GM12878 (cell line): ENCODE results near the gene SNRPD3. TPM values are rescaled to one million over a fixed set of nuclear protein-coding genes. Genes with fewer than 3 reads are reported as not detected.

Experiments
- BCL11A ChIP-seq: IDR thresholded peaks from 2 replicates; pipeline ENCODE4 v1.6.1; 2011; ENCODE audit warnings: low read depth, low read length
- BHLHE40 ChIP-seq, 2 experiments: fragments of 450-650 bp in 1 of 2; IDR thresholded peaks; 2 replicates each; pipeline ENCODE4 v1.6.1; 2011 to 2017; ENCODE audit warnings: low read depth in 2 of 2, borderline replicate concordance in 1 of 2, improper control_type of control experiment in 1 of 2, low read length in 1 of 2, mild to moderate bottlenecking in 1 of 2
- EED ChIP-seq: sonication (generic); IDR thresholded peaks from 2 replicates; pipeline ENCODE4 v1.6.1; 2016; ENCODE audit warnings: antibody characterized with exemption, low read depth
- FOS ChIP-seq: IDR thresholded peaks from 3 replicates; pipeline ENCODE4 v1.6.1; 2011; ENCODE audit warnings: borderline replicate concordance; ENCODE audit not compliant: insufficient read length; ENCODE audit errors: extremely low read depth
- IKZF2 ChIP-seq, 2 experiments: fragments of 450-650 bp; IDR thresholded peaks; 2 replicates each; pipeline ENCODE4 v1.6.1; 2017; ENCODE audit warnings: mild to moderate bottlenecking in 2 of 2, moderate library complexity in 2 of 2
- IRF4 ChIP-seq: IDR thresholded peaks from 2 replicates; pipeline ENCODE4 v1.6.1; 2011; ENCODE audit warnings: low read depth, low read length
- JUND ChIP-seq: IDR thresholded peaks from 2 replicates; pipeline ENCODE4 v1.6.1; 2012; ENCODE audit warnings: low read depth, mild to moderate bottlenecking, low read length, improper control_type of control experiment, moderate library complexity
- LARP7 ChIP-seq: fragments of 450-650 bp; IDR thresholded peaks from 2 replicates; pipeline ENCODE4 v1.6.1; 2017; ENCODE audit warnings: mild to moderate bottlenecking
- MEF2B ChIP-seq: fragments of 450-650 bp; IDR thresholded peaks from 2 replicates; pipeline ENCODE4 v1.6.1; 2018; ENCODE audit warnings: mild to moderate bottlenecking, moderate library complexity; ENCODE audit not compliant: partially characterized antibody, poor library complexity, severe bottlenecking
- NRF1 ChIP-seq: conservative IDR thresholded peaks from 2 replicates; pipeline ENCODE4 v1.6.1; 2011; ENCODE audit warnings: mild to moderate bottlenecking, low read depth, low read length, improper control_type of control experiment
- POU2F2 ChIP-seq: IDR thresholded peaks from 3 replicates; pipeline ENCODE4 v1.6.1; 2011; ENCODE audit warnings: low read depth, mild to moderate bottlenecking, low read length, borderline replicate concordance
- RELA ChIP-seq: fragments of 450-650 bp; IDR thresholded peaks from 2 replicates; pipeline ENCODE4 v1.8.0; 2014; ENCODE audit warnings: borderline replicate concordance; ENCODE audit not compliant: partially characterized antibody
- SPI1 ChIP-seq: IDR thresholded peaks from 2 replicates; pipeline ENCODE4 v1.6.1; 2011; ENCODE audit warnings: low read depth, mild to moderate bottlenecking, low read length, moderate library complexity, borderline replicate concordance; ENCODE audit not compliant: insufficient read depth
- polyA plus RNA-seq, 11 experiments: library from polyadenylated mRNA; depleted of rRNA in 4 of 11; unstranded in 6 of 11; stranded (reverse) in 5 of 11; fragments of >200 nt; fragmentation: Nextera tagmentation in 4 of 11; fragmentation: Illumina TruSeq in 1 of 11; extraction: Ambion mirVana in 4 of 11; extraction: Trizol in 1 of 11; gene quantifications; 1 replicate in 1 of 11; 2 replicates in 10 of 11; pipeline versions ENCODE4 v1.2.1 to v1.2.3, GENCODE V29; 2011 to 2016; ENCODE audit warnings: inconsistent platforms in 2 of 11, missing spikeins in 2 of 11, low read depth in 1 of 11
- total RNA-seq, 4 experiments: library from RNA; depleted of rRNA in 3 of 4; stranded (reverse); fragments of >200 nt in 3 of 4; fragmentation: Illumina TruSeq in 1 of 4; extraction: Trizol in 1 of 4; gene quantifications; 2 replicates each; pipeline versions ENCODE4 v1.2.1 to v1.2.3, GENCODE V29; 2013 to 2021
- TF ChIP-seq, protein P1 (sequence below): fragments of 450-650 bp; IDR thresholded peaks from 2 replicates; pipeline ENCODE4 v1.6.1; 2017; ENCODE audit warnings: mild to moderate bottlenecking, moderate library complexity

SNRPD3 gene
- total and polyA plus RNA-seq, 10 of the 15 experiments (the other 5 are each of a cell fraction or from before 2014, with no cell fraction given) = 112 to 324 (median 242) TPM

DNA sequence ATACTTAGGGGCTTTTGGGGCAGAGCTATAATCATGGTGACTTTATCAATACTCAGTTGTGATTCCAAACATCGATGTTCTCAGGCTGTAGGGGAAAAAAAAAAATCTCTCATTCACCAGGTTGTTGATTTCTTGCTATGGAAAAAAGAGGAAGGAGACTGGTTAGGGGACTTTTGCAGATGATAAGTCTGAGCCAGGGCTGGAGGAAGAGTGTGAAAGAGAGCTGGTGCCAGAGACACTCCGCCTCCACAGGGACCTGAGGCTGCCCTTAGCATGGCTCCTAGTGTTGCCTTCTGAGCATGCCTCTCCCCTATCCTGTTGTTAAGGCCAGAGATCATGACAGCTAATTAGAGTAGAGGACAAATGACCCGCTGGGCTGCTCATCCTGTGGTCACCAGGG lies 43.8 kb upstream of the SNRPD3 start (continued):
- 0 out of 2 replicates have a peak, but pooled peaks have one; percentile 19 for TF ChIP-seq EED
- no peak for TF ChIP-seq IRF4
- TF ChIP-seq POU2F2 = no peak
- TF ChIP-seq LARP7 = no peak
- TF ChIP-seq, protein P1, sequence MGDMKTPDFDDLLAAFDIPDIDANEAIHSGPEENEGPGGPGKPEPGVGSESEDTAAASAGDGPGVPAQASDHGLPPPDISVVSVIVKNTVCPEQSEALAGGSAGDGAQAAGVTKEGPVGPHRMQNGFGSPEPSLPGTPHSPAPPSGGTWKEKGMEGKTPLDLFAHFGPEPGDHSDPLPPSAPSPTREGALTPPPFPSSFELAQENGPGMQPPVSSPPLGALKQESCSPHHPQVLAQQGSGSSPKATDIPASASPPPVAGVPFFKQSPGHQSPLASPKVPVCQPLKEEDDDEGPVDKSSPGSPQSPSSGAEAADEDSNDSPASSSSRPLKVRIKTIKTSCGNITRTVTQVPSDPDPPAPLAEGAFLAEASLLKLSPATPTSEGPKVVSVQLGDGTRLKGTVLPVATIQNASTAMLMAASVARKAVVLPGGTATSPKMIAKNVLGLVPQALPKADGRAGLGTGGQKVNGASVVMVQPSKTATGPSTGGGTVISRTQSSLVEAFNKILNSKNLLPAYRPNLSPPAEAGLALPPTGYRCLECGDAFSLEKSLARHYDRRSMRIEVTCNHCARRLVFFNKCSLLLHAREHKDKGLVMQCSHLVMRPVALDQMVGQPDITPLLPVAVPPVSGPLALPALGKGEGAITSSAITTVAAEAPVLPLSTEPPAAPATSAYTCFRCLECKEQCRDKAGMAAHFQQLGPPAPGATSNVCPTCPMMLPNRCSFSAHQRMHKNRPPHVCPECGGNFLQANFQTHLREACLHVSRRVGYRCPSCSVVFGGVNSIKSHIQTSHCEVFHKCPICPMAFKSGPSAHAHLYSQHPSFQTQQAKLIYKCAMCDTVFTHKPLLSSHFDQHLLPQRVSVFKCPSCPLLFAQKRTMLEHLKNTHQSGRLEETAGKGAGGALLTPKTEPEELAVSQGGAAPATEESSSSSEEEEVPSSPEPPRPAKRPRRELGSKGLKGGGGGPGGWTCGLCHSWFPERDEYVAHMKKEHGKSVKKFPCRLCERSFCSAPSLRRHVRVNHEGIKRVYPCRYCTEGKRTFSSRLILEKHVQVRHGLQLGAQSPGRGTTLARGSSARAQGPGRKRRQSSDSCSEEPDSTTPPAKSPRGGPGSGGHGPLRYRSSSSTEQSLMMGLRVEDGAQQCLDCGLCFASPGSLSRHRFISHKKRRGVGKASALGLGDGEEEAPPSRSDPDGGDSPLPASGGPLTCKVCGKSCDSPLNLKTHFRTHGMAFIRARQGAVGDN = 0 out of 2 replicates have a peak, but pooled peaks have one; percentile 29
- no peak for TF ChIP-seq JUND
- no peak for TF ChIP-seq NRF1
- TF ChIP-seq IKZF2 (IDR thresholded peaks at IDR 0.05) = peak; percentile 39 to 52; a peak in 2 of 4 replicates
- no peak for TF ChIP-seq BHLHE40 (IDR thresholded peaks at IDR 0.05; ENCODE audit: borderline replicate concordance in 1 of 2, low read depth in 2 of 2, low read length in 1 of 2)
- no peak for TF ChIP-seq MEF2B
- TF ChIP-seq RELA = no peak
- TF ChIP-seq SPI1 = peak; percentile 51; the same call in 1 of the 2 replicates
- TF ChIP-seq BCL11A = no peak
- no peak for TF ChIP-seq FOS
